T-helper 17 cell (primary cell): ENCODE results near the gene CALM1. TPM values are rescaled to one million over a fixed set of nuclear protein-coding genes. Genes with fewer than 3 reads are reported as not detected.

Source experiments
- ATAC-seq: fragments of 150-1000 bp; cut with Tn5 transposase; 2 replicates; pipeline ENCODE4 v1.10.0; 2021; ENCODE audit warnings: mild to moderate bottlenecking, moderate library complexity
- DNase-seq, 3 donors: peaks; one replicate each; pipeline versions ENCODE4 v3.0.0 to v3.0.0-alpha.2; 2020 to 2021
- H3K9me3 ChIP-seq: one replicate; pipeline ENCODE4 v1.7.0; 2013; ENCODE audit warnings: low read length, mild to moderate bottlenecking; ENCODE audit not compliant: control insufficient read depth, poor library complexity, severe bottlenecking
- H3K27ac Mint-ChIP-seq: one replicate; pipeline ENCODE4 v1.8.0; 2022; ENCODE audit warnings: mild to moderate bottlenecking, moderate library complexity, mixed read lengths
- H3K27me3 Mint-ChIP-seq: one replicate; pipeline ENCODE4 v1.8.0; 2022; ENCODE audit warnings: mixed read lengths
- H3K36me3 Mint-ChIP-seq: one replicate; pipeline ENCODE4 v1.8.0; 2022; ENCODE audit warnings: low read depth, mixed read lengths
- H3K4me1 Mint-ChIP-seq: one replicate; pipeline ENCODE4 v1.8.0; 2022; ENCODE audit warnings: mild to moderate bottlenecking, mixed read lengths
- H3K4me3 Mint-ChIP-seq: one replicate; pipeline ENCODE4 v1.8.0; 2022; ENCODE audit warnings: mild to moderate bottlenecking, moderate library complexity, mixed read lengths
- total RNA-seq, 4 donors: library from RNA in 2 of 4; stranded (reverse) in 2 of 4; gene quantifications; one replicate each; pipeline ENCODE4 v1.2.3 and lab custom pipeline; 2022 to 2026

CALM1 gene
- total RNA-seq, 2 donors from 2014 or later, result 872 to 886 TPM

- peaks cover 8% of the 10 kb centered on the region for H3K36me3 Mint-ChIP-seq
- H3K9me3 ChIP-seq, result no peaks in the 10 kb centered on the region
- ATAC-seq (no peak), DNase-seq (no peak)
- peaks cover 34% of the 10 kb centered on the region for H3K4me1 Mint-ChIP-seq
- H3K4me3 Mint-ChIP-seq, result no peak overlapping the region
- no peaks in the 10 kb centered on the region for H3K27me3 Mint-ChIP-seq
- H3K27ac Mint-ChIP-seq, result peak overlapping the region; percentile 96
These were observed 10.4 kb downstream of the CALM1 start for GRCh38 chr14:90407230-90407629.

GRCh38 chr14:90408713-90409112, 11.9 kb downstream of the CALM1 start:
- DNase-seq, result no peak
- H3K9me3 ChIP-seq, result no peaks in the 10 kb centered on the region
- Mint-ChIP-seq H3K4me3 (no peak overlapping the region), H3K27ac (peak overlapping the region; percentile 32), H3K4me1 (peaks cover 24% of the 10 kb centered on the region), H3K27me3 (no peaks in the 10 kb centered on the region), H3K36me3 (peaks cover 6% of the 10 kb centered on the region)
- ATAC-seq, result no peak

GRCh38 chr14:90409209-90409730, 12.4 kb downstream of the CALM1 start:
- ATAC-seq, result no peak
- H3K27me3 Mint-ChIP-seq, result no peaks in the 10 kb centered on the region

GRCh38 chr14:90412058-90412457, 15.2 kb downstream of the CALM1 start:
- H3K27ac Mint-ChIP-seq, result no peak overlapping the region
- H3K36me3 Mint-ChIP-seq, result no peaks in the 10 kb centered on the region
- no peaks in the 10 kb centered on the region for H3K9me3 ChIP-seq
- H3K4me3 Mint-ChIP-seq, result no peak overlapping the region
- no peak for ATAC-seq
- no peak for DNase-seq
- H3K4me1 Mint-ChIP-seq, result peaks cover 15% of the 10 kb centered on the region
- H3K27me3 Mint-ChIP-seq, result no peaks in the 10 kb centered on the region

More at GRCh38 chr14:90409209-90409730, 12.4 kb downstream of the CALM1 start:
- H3K9me3 ChIP-seq, result no peaks in the 10 kb centered on the region
- H3K27ac Mint-ChIP-seq, result peak overlapping the region; percentile 32
- H3K4me1 Mint-ChIP-seq, result peaks cover 23% of the 10 kb centered on the region
- peaks cover under 1% of the 10 kb centered on the region for H3K36me3 Mint-ChIP-seq
- no peak for DNase-seq
- H3K4me3 Mint-ChIP-seq, result peak overlapping the region; percentile 26

- no peak overlapping the region for H3K4me3 Mint-ChIP-seq
- H3K36me3 Mint-ChIP-seq, result no peaks in the 10 kb centered on the region
- no peak for DNase-seq
- peaks cover 6% of the 10 kb centered on the region for H3K4me1 Mint-ChIP-seq
- H3K27me3 Mint-ChIP-seq, result no peaks in the 10 kb centered on the region
- no peak for ATAC-seq
- no peak overlapping the region for H3K27ac Mint-ChIP-seq
- no peaks in the 10 kb centered on the region for H3K9me3 ChIP-seq
These were observed 19.9 kb downstream of the CALM1 start for GRCh38 chr14:90416720-90417119.

- Mint-ChIP-seq H3K4me1 (peaks cover 6% of the 10 kb centered on the region), H3K36me3 (no peaks in the 10 kb centered on the region), H3K27me3 (no peaks in the 10 kb centered on the region), H3K4me3 (no peak overlapping the region), H3K27ac (no peak overlapping the region)
- DNase-seq (no peak), ATAC-seq (no peak)
- H3K9me3 ChIP-seq, result no peaks in the 10 kb centered on the region
These were observed 21.2 kb downstream of the CALM1 start for GRCh38 chr14:90418053-90418452.

GRCh38 chr14:90419200-90419599, 22.4 kb downstream of the CALM1 start:
- no peak for DNase-seq
- Mint-ChIP-seq H3K27ac (no peak overlapping the region), H3K36me3 (no peaks in the 10 kb centered on the region), H3K4me3 (no peak overlapping the region), H3K4me1 (peaks cover 2% of the 10 kb centered on the region), H3K27me3 (no peaks in the 10 kb centered on the region)
- no peak for ATAC-seq
- no peaks in the 10 kb centered on the region for H3K9me3 ChIP-seq

- H3K27ac Mint-ChIP-seq, result no peak overlapping the region
- H3K4me3 Mint-ChIP-seq, result no peak overlapping the region
- no peaks in the 10 kb centered on the region for H3K36me3 Mint-ChIP-seq
- ATAC-seq (no peak), DNase-seq (no peak)
- H3K9me3 ChIP-seq, result no peaks in the 10 kb centered on the region
- H3K4me1 Mint-ChIP-seq, result no peaks in the 10 kb centered on the region
- no peaks in the 10 kb centered on the region for H3K27me3 Mint-ChIP-seq
These were observed 24.3 kb downstream of the CALM1 start for GRCh38 chr14:90421001-90421631.

GRCh38 chr14:90421632-90422020, 24.8 kb downstream of the CALM1 start:
- DNase-seq, result no peak
- H3K27ac Mint-ChIP-seq, result no peak overlapping the region
- ATAC-seq, result no peak
- H3K36me3 Mint-ChIP-seq, result no peaks in the 10 kb centered on the region
- peaks cover under 1% of the 10 kb centered on the region for H3K27me3 Mint-ChIP-seq
- H3K4me3 Mint-ChIP-seq, result no peak overlapping the region
- H3K4me1 Mint-ChIP-seq, result peaks cover under 1% of the 10 kb centered on the region
- H3K9me3 ChIP-seq, result no peaks in the 10 kb centered on the region

- no peak overlapping the region for H3K27ac Mint-ChIP-seq
- peaks cover 4% of the 10 kb centered on the region for H3K27me3 Mint-ChIP-seq
- no peaks in the 10 kb centered on the region for H3K9me3 ChIP-seq
- no peak for ATAC-seq
- H3K4me1 Mint-ChIP-seq, result peaks cover 2% of the 10 kb centered on the region
- H3K4me3 Mint-ChIP-seq, result no peak overlapping the region
- no peak for DNase-seq
- H3K36me3 Mint-ChIP-seq, result no peaks in the 10 kb centered on the region
These were observed 26.3 kb downstream of the CALM1 start for GRCh38 chr14:90423166-90423565.

- DNase-seq (no peak), ATAC-seq (no peak)
- Mint-ChIP-seq H3K27ac (no peak overlapping the region), H3K36me3 (no peaks in the 10 kb centered on the region), H3K4me1 (peaks cover 2% of the 10 kb centered on the region), H3K27me3 (peaks cover 4% of the 10 kb centered on the region), H3K4me3 (no peak overlapping the region)
- H3K9me3 ChIP-seq, result no peaks in the 10 kb centered on the region
These were observed 27.2 kb downstream of the CALM1 start for GRCh38 chr14:90424075-90424474.

GRCh38 chr14:90424686-90425372, 28.0 kb downstream of the CALM1 start:
- Mint-ChIP-seq H3K36me3 (no peaks in the 10 kb centered on the region), H3K27me3 (peaks cover 4% of the 10 kb centered on the region), H3K4me1 (peaks cover 2% of the 10 kb centered on the region), H3K27ac (no peak overlapping the region), H3K4me3 (no peak overlapping the region)
- DNase-seq, result no peak
- no peaks in the 10 kb centered on the region for H3K9me3 ChIP-seq
- no peak for ATAC-seq

- no peaks in the 10 kb centered on the region for H3K9me3 ChIP-seq
- DNase-seq, result no peak
- no peak for ATAC-seq
- no peak overlapping the region for H3K27ac Mint-ChIP-seq
- H3K27me3 Mint-ChIP-seq, result peaks cover 4% of the 10 kb centered on the region
- peaks cover 2% of the 10 kb centered on the region for H3K4me1 Mint-ChIP-seq
- no peaks in the 10 kb centered on the region for H3K36me3 Mint-ChIP-seq
- H3K4me3 Mint-ChIP-seq, result no peak overlapping the region
These were observed 28.6 kb downstream of the CALM1 start for GRCh38 chr14:90425373-90425879.
